HepG2 (cell line): ENCODE results near the gene TEX51. TPM values are rescaled to one million over a fixed set of nuclear protein-coding genes. Genes with fewer than 3 reads are reported as not detected.

Source experiments
- GZF1 ChIP-seq: sonication (generic); formaldehyde crosslinking; IDR thresholded peaks from 2 replicates; pipeline ENCODE4 v1.5.1; 2020; ENCODE audit warnings: mild to moderate bottlenecking, missing genetic modification reagents
- JARID2 ChIP-seq: sonication (generic); formaldehyde crosslinking; IDR thresholded peaks from 2 replicates; pipeline ENCODE4 v1.8.1; 2023; ENCODE audit warnings: missing genetic modification reagents, inconsistent platforms; ENCODE audit not compliant: insufficient replicate concordance
- SMC3 ChIP-seq: IDR thresholded peaks from 2 replicates; pipeline ENCODE4 v1.6.1; 2011; ENCODE audit warnings: low read length, improper control_type of control experiment
- STAG1 ChIP-seq: sonication (generic); formaldehyde crosslinking; IDR thresholded peaks from 2 replicates; pipeline ENCODE4 v1.4.0; 2020; ENCODE audit warnings: missing genetic modification reagents
- ZMAT3 ChIP-seq: sonication (generic); formaldehyde crosslinking; conservative IDR thresholded peaks from 2 replicates; pipeline ENCODE4 v1.7.0; 2021; ENCODE audit warnings: missing genetic modification reagents
- polyA plus RNA-seq, 8 experiments: library from polyadenylated mRNA; depleted of rRNA in 3 of 8; stranded (reverse) in 7 of 8; unstranded in 1 of 8; fragments of >200 nt; fragmentation: Illumina TruSeq in 4 of 8; extraction: Trizol in 4 of 8; gene quantifications; 2 replicates each; pipeline versions ENCODE4 v1.2.1 to v1.2.3, GENCODE V29; 2011 to 2016; ENCODE audit warnings: low read depth in 4 of 8, missing spikeins in 1 of 8, mixed read lengths in 1 of 8; ENCODE audit not compliant: insufficient read depth in 1 of 8
- total RNA-seq, 5 experiments: library from RNA; depleted of rRNA; stranded (reverse); fragments of >200 nt; fragmentation: Illumina TruSeq; extraction: Trizol; gene quantifications; 2 replicates each; pipeline ENCODE4 v1.2.3, GENCODE V29; 2016; ENCODE audit warnings: low read depth in 1 of 5
- TF ChIP-seq, protein P1 (sequence below): sonication (generic); formaldehyde crosslinking; IDR thresholded peaks from 2 replicates; pipeline ENCODE4 v1.4.0; 2020; ENCODE audit warnings: mild to moderate bottlenecking, missing genetic modification reagents, borderline replicate concordance
- TF ChIP-seq, protein P2 (sequence below): sonication (generic); formaldehyde crosslinking; IDR thresholded peaks from 2 replicates; pipeline ENCODE4 v1.4.0; 2020; ENCODE audit warnings: missing genetic modification reagents
- TF ChIP-seq, protein P3 (sequence below): IDR thresholded peaks from 2 replicates; pipeline ENCODE4 v1.6.1; 2016; ENCODE audit warnings: low read depth, borderline replicate concordance
- TF ChIP-seq, protein P4 (sequence below): sonication (generic); formaldehyde crosslinking; IDR thresholded peaks from 2 replicates; pipeline ENCODE4 v1.5.0; 2020; ENCODE audit warnings: mild to moderate bottlenecking, missing genetic modification reagents, moderate library complexity

The TEX51 gene
- total and polyA plus RNA-seq, 2 of the 13 experiments (the other 11 are each of a cell fraction or from before 2014, with no cell fraction given), result not detected

DNA sequence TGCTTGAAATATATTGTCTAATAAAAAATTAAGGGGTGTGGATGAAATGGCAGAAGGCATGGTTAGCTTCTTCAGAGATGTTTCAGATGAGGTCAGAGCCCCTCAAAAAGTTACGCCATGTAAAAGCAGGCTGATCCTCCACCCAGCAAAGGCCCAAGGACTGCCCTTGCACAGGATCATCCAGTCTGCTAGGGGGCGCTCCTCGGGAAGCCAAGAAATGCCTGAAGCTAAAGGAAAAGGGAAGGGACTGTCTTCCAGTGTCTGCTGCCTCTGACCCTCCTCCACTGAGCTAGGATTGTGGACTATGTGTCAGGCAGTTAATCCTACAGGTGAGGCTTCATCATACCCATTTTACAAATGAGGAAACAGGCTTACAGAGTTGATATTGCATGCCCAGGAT lies 33.8 kb upstream of the TEX51 start (continued):
- TF ChIP-seq, protein P1, sequence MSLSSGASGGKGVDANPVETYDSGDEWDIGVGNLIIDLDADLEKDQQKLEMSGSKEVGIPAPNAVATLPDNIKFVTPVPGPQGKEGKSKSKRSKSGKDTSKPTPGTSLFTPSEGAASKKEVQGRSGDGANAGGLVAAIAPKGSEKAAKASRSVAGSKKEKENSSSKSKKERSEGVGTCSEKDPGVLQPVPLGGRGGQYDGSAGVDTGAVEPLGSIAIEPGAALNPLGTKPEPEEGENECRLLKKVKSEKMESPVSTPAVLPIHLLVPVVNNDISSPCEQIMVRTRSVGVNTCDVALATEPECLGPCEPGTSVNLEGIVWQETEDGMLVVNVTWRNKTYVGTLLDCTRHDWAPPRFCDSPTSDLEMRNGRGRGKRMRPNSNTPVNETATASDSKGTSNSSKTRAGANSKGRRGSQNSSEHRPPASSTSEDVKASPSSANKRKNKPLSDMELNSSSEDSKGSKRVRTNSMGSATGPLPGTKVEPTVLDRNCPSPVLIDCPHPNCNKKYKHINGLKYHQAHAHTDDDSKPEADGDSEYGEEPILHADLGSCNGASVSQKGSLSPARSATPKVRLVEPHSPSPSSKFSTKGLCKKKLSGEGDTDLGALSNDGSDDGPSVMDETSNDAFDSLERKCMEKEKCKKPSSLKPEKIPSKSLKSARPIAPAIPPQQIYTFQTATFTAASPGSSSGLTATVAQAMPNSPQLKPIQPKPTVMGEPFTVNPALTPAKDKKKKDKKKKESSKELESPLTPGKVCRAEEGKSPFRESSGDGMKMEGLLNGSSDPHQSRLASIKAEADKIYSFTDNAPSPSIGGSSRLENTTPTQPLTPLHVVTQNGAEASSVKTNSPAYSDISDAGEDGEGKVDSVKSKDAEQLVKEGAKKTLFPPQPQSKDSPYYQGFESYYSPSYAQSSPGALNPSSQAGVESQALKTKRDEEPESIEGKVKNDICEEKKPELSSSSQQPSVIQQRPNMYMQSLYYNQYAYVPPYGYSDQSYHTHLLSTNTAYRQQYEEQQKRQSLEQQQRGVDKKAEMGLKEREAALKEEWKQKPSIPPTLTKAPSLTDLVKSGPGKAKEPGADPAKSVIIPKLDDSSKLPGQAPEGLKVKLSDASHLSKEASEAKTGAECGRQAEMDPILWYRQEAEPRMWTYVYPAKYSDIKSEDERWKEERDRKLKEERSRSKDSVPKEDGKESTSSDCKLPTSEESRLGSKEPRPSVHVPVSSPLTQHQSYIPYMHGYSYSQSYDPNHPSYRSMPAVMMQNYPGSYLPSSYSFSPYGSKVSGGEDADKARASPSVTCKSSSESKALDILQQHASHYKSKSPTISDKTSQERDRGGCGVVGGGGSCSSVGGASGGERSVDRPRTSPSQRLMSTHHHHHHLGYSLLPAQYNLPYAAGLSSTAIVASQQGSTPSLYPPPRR, result no peak
- TF ChIP-seq JARID2, result no peak
- TF ChIP-seq ZMAT3, result no peak
- TF ChIP-seq, protein P2, sequence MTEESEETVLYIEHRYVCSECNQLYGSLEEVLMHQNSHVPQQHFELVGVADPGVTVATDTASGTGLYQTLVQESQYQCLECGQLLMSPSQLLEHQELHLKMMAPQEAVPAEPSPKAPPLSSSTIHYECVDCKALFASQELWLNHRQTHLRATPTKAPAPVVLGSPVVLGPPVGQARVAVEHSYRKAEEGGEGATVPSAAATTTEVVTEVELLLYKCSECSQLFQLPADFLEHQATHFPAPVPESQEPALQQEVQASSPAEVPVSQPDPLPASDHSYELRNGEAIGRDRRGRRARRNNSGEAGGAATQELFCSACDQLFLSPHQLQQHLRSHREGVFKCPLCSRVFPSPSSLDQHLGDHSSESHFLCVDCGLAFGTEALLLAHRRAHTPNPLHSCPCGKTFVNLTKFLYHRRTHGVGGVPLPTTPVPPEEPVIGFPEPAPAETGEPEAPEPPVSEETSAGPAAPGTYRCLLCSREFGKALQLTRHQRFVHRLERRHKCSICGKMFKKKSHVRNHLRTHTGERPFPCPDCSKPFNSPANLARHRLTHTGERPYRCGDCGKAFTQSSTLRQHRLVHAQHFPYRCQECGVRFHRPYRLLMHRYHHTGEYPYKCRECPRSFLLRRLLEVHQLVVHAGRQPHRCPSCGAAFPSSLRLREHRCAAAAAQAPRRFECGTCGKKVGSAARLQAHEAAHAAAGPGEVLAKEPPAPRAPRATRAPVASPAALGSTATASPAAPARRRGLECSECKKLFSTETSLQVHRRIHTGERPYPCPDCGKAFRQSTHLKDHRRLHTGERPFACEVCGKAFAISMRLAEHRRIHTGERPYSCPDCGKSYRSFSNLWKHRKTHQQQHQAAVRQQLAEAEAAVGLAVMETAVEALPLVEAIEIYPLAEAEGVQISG, result peak; percentile 95
- TF ChIP-seq, protein P3, sequence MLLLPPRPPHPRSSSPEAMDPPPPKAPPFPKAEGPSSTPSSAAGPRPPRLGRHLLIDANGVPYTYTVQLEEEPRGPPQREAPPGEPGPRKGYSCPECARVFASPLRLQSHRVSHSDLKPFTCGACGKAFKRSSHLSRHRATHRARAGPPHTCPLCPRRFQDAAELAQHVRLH (CRISPR knock-in tag), result no peak
- TF ChIP-seq STAG1 (CRISPR knock-in tag), result peak; percentile 47; the same call in 1 of the 2 replicates
- TF ChIP-seq, protein P4, sequence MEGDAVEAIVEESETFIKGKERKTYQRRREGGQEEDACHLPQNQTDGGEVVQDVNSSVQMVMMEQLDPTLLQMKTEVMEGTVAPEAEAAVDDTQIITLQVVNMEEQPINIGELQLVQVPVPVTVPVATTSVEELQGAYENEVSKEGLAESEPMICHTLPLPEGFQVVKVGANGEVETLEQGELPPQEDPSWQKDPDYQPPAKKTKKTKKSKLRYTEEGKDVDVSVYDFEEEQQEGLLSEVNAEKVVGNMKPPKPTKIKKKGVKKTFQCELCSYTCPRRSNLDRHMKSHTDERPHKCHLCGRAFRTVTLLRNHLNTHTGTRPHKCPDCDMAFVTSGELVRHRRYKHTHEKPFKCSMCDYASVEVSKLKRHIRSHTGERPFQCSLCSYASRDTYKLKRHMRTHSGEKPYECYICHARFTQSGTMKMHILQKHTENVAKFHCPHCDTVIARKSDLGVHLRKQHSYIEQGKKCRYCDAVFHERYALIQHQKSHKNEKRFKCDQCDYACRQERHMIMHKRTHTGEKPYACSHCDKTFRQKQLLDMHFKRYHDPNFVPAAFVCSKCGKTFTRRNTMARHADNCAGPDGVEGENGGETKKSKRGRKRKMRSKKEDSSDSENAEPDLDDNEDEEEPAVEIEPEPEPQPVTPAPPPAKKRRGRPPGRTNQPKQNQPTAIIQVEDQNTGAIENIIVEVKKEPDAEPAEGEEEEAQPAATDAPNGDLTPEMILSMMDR (CRISPR knock-in tag), result peak; percentile 52
- peak; percentile 20; the same call in 1 of the 2 replicates for TF ChIP-seq SMC3
- TF ChIP-seq GZF1 (CRISPR knock-in tag), result no peak
